Lower lobe of right lung (tissue), 2 donors: ENCODE results near the gene ZNF99. TPM values are rescaled to one million over a fixed set of nuclear protein-coding genes. Genes with fewer than 3 reads are reported as not detected.

Source experiments
- ATAC-seq, 2 donors: fragments of 200-7000 bp; cut with Tn5 transposase; one replicate each; pipeline ENCODE4 v1.9.1; 2020 to 2022; ENCODE audit warnings: mild to moderate bottlenecking in 2 of 2, moderate library complexity in 2 of 2
- DNase-seq: peaks from one replicate; pipeline ENCODE4 v3.0.0-alpha.2; 2020
- H3K27ac ChIP-seq: fragments of 200-600 bp; one replicate; pipeline ENCODE4 v1.8.0; 2022
- H3K27me3 ChIP-seq: fragments of 200-600 bp; one replicate; pipeline ENCODE4 v1.8.0; 2022; ENCODE audit warnings: low read depth
- H3K36me3 ChIP-seq: fragments of 200-600 bp; one replicate; pipeline ENCODE4 v1.8.0; 2022; ENCODE audit warnings: mild to moderate bottlenecking
- H3K4me1 ChIP-seq: fragments of 200-600 bp; one replicate; pipeline ENCODE4 v1.8.0; 2022
- H3K4me3 ChIP-seq: fragments of 200-600 bp; one replicate; pipeline ENCODE4 v1.8.0; 2022; ENCODE audit warnings: mild to moderate bottlenecking
- H3K9me3 ChIP-seq: fragments of 200-600 bp; one replicate; pipeline ENCODE4 v1.8.0; 2022
- intact Hi-C: fragments of 100-400 bp; cut with DNase I; formaldehyde crosslinking; loops from one replicate; pipeline ENCODE4 v1.11.0; 2022
- long read RNA-seq: library from polyadenylated mRNA; unstranded; transcript quantifications from one replicate; pipeline ENCODE4 v2.0.0, GENCODE V29; 2021
- total RNA-seq: library from RNA; stranded (reverse); fragmentation: NEBNext Ultra II Directional; extraction: Animal tissue kit (Norgen Biotek cat#: 25700); gene quantifications from one replicate; pipeline ENCODE4 v1.2.1, GENCODE V29; 2021
- TF ChIP-seq, protein P1 (sequence below): fragments of 200-600 bp; IDR thresholded peaks from one replicate; pipeline ENCODE4 v1.8.0; 2022; ENCODE audit warnings: antibody characterized with exemption, mild to moderate bottlenecking
- donor health status: DM: no; HTN: yes; CAD: no; lungs with severe emphysema.

The ZNF99 gene
- 0.06 TPM for total RNA-seq
- long read RNA-seq, result 0 reads

DNA sequence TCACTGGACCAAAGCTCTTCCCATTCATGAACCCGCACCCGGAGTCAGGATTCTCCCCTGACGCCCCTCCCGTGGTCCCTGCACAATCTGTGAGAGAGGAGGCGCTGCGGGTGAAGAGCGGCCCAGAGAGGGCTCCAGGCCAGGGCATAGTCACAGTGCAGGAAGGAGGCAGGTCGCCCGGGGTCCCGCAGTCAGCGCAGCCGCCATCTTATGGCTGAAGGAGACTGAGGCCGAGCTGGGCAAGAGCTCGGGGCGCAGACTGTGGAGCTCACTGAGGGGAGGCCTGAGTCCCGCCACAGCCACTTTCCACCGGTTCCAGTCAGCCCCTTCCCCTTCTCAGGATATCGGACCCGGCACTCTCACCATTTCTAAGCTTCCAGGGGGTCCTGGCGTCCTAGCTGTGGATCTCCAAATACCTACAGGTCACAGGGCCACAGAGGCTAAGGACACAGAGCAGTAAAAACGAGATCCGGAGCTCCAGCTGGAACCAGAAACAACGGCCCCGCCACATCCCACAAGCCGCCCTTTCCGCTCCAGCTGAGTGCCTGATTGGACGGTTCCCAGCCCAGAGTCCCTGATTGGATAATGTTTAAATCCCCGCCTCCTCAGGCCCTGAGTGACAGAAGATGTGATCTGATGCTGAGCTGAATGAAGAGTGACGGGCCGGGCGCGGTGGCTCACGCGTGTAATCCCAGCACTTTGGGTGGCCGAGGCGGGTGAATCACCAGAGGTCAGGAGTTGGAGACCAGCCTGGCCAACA lies at the start of gene ZNF99:
Gene ZNF99 (minus strand): TSS at position 501 of the 760 bp plus-strand sequence. CDS start 135 bp downstream, at position 366.
- H3K27me3 ChIP-seq, result peaks cover 3% of the 10 kb centered on the region

DNA sequence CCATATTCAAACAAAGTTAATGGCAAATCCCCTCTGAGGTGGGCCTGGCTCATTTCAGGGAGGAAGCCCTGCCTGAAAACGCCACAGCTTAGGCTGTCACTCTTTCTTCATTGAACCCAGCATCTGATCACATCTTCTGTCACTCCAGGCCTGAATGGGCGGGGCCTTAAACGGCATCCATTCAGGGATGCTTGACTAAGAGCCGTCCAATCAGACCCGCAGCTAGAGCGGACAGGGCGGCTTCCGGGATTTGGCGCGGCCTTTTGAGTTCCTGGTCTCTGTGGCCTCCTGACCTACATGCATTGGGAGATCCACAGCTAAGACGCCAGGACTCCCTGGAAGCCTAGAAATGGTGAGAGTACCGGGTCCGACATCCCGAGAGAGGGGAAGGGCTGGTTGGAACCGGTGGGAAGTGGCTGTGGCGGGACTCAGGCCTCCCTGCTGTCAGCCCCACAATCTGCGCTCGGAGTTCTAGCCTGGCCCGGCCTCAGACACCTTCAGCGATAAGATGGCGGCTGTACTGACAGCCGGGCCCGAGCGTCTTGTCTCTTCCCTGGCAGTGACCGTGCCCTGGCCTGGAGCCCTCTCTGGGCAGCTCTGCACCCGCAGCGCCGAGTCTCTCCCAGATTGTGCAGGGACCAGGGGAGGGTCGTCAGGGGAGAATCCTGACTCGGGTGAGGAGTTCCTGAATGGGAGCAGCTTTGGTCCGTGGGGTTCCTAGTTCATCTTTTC lies 48.2 kb upstream of the ZNF99 start, which contains the start of gene ZNF723:
Gene ZNF723 (plus strand): TSS at position 261 of the 732 bp plus-strand sequence. CDS start 89 bp downstream, at position 350.
- DNase-seq (peak; percentile 41), ATAC-seq (no peak)
- Histone ChIP-seq H3K4me3 (no peak within 1 kb of the TSS), H3K4me1 (no peaks in the 10 kb centered on the region), H3K27ac (no peak within 1 kb of the TSS), H3K27me3 (no peaks in the 10 kb centered on the region), H3K9me3 (peaks cover 24% of the 10 kb centered on the region), H3K36me3 (no peaks in the 10 kb centered on the region)
- TF ChIP-seq, protein P1, sequence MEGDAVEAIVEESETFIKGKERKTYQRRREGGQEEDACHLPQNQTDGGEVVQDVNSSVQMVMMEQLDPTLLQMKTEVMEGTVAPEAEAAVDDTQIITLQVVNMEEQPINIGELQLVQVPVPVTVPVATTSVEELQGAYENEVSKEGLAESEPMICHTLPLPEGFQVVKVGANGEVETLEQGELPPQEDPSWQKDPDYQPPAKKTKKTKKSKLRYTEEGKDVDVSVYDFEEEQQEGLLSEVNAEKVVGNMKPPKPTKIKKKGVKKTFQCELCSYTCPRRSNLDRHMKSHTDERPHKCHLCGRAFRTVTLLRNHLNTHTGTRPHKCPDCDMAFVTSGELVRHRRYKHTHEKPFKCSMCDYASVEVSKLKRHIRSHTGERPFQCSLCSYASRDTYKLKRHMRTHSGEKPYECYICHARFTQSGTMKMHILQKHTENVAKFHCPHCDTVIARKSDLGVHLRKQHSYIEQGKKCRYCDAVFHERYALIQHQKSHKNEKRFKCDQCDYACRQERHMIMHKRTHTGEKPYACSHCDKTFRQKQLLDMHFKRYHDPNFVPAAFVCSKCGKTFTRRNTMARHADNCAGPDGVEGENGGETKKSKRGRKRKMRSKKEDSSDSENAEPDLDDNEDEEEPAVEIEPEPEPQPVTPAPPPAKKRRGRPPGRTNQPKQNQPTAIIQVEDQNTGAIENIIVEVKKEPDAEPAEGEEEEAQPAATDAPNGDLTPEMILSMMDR, result no peak
- intact Hi-C loops, result no loop called here

More for the DNA sequence above, at the start of gene ZNF99:
- H3K9me3 ChIP-seq, result no peaks in the 10 kb centered on the region
- ATAC-seq (no peak), DNase-seq (no peak)
- no peaks in the 10 kb centered on the region for H3K4me1 ChIP-seq
- H3K27ac ChIP-seq, result no peak within 1 kb of the TSS
- TF ChIP-seq, protein P1, result no peak
- intact Hi-C loops, result no loop called here
- H3K4me3 ChIP-seq, result peak within 1 kb of the TSS; percentile 29
- no peaks in the 10 kb centered on the region for H3K36me3 ChIP-seq

DNA sequence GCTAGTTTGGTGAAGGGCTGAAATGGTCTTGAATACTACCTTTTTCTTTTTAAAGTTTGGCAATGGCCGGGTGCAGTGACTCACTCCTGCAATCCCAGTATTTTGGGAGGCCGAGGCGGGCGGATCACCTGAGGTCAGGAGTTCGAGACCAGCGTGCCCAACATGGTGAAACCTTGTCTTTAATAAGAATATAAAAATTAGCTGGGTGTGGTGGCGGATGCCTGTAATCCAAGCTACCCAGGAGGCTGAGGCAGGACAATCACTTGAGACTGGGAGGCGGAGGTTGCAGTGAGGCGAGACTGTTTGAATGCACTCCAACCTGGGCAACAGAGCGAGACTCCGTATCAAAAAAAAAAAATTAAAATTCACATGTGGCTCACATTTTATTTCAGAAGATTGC lies 47.3 kb upstream of the ZNF99 start:
- ATAC-seq (no peak), DNase-seq (no peak)
- peaks cover 33% of the 10 kb centered on the region for H3K9me3 ChIP-seq

DNA sequence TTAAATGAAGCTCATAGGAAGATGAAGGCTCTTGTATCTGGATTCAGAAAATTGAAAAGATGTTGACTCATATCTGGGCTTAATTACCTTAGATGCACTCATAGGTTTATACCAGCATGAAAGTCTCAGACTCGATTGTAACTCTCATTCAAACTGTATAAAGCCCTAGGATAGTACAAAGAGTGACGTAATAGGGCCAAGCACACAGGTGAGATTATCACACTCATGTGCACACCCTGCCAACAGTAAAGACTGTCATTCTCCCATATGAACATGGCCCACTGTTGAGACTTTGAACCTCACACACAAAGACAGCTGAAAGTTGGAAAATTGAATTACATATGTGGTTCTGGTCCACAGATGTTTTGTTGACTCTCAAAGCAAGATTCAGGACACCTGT lies 30.2 kb upstream of the ZNF99 start:
- H3K4me3 ChIP-seq, result no peak overlapping the region
- intact Hi-C loops, result no loop called here
- H3K9me3 ChIP-seq, result no peaks in the 10 kb centered on the region
- TF ChIP-seq, protein P1, result no peak
- DNase-seq (no peak), ATAC-seq (no peak)
- no peaks in the 10 kb centered on the region for H3K27me3 ChIP-seq
- no peak overlapping the region for H3K27ac ChIP-seq
- no peaks in the 10 kb centered on the region for H3K4me1 ChIP-seq
- H3K36me3 ChIP-seq, result no peaks in the 10 kb centered on the region

More for the DNA sequence above, 47.3 kb upstream of the ZNF99 start:
- TF ChIP-seq, protein P1, result no peak
- intact Hi-C loops, result no loop called here
- Histone ChIP-seq H3K36me3 (no peaks in the 10 kb centered on the region), H3K4me3 (no peak overlapping the region), H3K4me1 (no peaks in the 10 kb centered on the region), H3K27me3 (no peaks in the 10 kb centered on the region), H3K27ac (no peak overlapping the region)

DNA sequence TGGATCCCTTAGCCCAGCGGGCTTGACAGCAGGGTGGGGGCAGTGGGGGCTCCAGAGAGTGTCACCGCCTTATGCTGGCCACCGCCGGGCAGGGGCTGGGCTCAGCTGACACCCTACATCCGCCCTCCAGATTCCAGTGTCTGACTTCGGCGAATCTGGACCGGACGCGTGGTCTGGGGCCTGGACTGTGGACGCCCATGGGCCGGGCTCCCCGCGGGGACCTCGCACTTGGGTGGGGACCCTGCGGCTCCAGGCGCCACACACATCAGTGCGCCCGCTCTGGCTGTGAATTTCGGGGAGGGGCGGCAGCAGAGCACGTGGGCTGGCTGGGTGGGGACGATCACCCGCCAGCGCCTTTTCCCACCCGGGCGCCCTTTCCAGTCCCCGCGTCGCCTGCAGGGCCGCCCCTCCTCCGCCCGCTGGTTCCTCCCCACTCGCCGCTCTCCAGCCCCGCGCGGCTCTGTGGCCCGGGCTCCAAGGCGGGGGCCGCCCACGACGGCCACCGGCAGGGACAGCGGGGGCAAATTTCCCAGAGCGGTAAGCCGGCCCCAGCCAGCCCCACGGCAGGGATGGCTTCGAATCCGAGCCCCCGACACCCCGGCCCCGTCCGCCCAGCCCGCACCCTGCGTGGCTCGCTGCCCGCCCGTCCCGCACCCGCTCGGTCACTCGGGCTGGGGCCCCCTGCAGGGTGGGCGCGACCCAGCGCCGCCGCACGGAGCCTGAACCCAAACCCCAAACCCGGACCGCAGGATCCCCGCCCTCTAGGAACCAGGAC lies 23.3 kb upstream of the ZNF99 start:
- intact Hi-C loops, result no loop called here
- H3K4me1 ChIP-seq, result no peaks in the 10 kb centered on the region
- H3K36me3 ChIP-seq, result no peaks in the 10 kb centered on the region
- H3K27ac ChIP-seq, result no peak overlapping the region
- ATAC-seq, result peak; percentile 24 to 34
- no peak for DNase-seq
- TF ChIP-seq, protein P1, result no peak
- peaks cover 13% of the 10 kb centered on the region for H3K27me3 ChIP-seq
- H3K4me3 ChIP-seq, result no peak overlapping the region
- H3K9me3 ChIP-seq, result peaks cover 5% of the 10 kb centered on the region
